Activated T-helper 1 cell treated with anti-CD3 and anti-CD28 coated beads, Interleukin-12 subunit alpha, Interleukin-12 subunit beta, Interleukin-2, Interleukin-4 antibody, amounts not matched to agents 30 ng/mL and 10 ng/mL and 1 ng/mL, durations not matched to agents 14 hours and 24 hours and 36 hours (primary cell): ENCODE measurements around the gene RBM47. TPM values are rescaled to one million over a fixed set of nuclear protein-coding genes. Genes with fewer than 3 reads are reported as not detected.
"Not testable (repeated sequence)": the region's sequence is repeated elsewhere in the genome, so short reads cannot be mapped to it uniquely, and the experiment has no call there.

ENCODE experiments used
- DNase-seq: peaks from one replicate; pipeline ENCODE4 v3.0.0; 2021; ENCODE audit warnings: low spot score
- H3K27ac Mint-ChIP-seq: one replicate; pipeline ENCODE4 v1.8.0; 2021; ENCODE audit warnings: mild to moderate bottlenecking, mixed read lengths
- H3K27me3 Mint-ChIP-seq: one replicate; pipeline ENCODE4 v1.8.0; 2022; ENCODE audit warnings: mild to moderate bottlenecking, moderate library complexity, mixed read lengths; ENCODE audit not compliant: insufficient read depth
- H3K36me3 Mint-ChIP-seq: one replicate; pipeline ENCODE4 v1.8.0; 2021; ENCODE audit warnings: low read depth, mixed read lengths
- H3K4me1 Mint-ChIP-seq: one replicate; pipeline ENCODE4 v1.8.0; 2021; ENCODE audit warnings: low read depth, mixed read lengths
- H3K4me3 Mint-ChIP-seq: one replicate; pipeline ENCODE4 v1.8.0; 2021; ENCODE audit warnings: mild to moderate bottlenecking, moderate library complexity, mixed read lengths
- H3K9me3 Mint-ChIP-seq: one replicate; pipeline ENCODE4 v1.8.0; 2021; ENCODE audit warnings: mixed read lengths
- intact Hi-C: fragments of 100-400 bp; cut with micrococcal nuclease; formaldehyde crosslinking; loops from one replicate; pipeline ENCODE4 v1.15.1; 2024
- total RNA-seq: library from RNA; stranded (reverse); gene quantifications from 2 replicates; pipeline ENCODE4 v1.2.3, GENCODE V29; 2022

Gene RBM47
- total RNA-seq, 1 donor from 2014 or later, result 21.4 TPM

- H3K4me1 Mint-ChIP-seq, result no peaks in the 10 kb centered on the region
- H3K9me3 Mint-ChIP-seq, result peaks cover 26% of the 10 kb centered on the region
- DNase-seq, result no peak
- peaks cover 13% of the 10 kb centered on the region for H3K36me3 Mint-ChIP-seq
- no peak overlapping the region for H3K27ac Mint-ChIP-seq
- peaks cover 2% of the 10 kb centered on the region for H3K27me3 Mint-ChIP-seq
- intact Hi-C loops, result no loop called here
- H3K4me3 Mint-ChIP-seq, result no peak overlapping the region
These were observed 223.3 kb downstream of the RBM47 start for GRCh38 chr4:40406340-40406739.

GRCh38 chr4:40405193-40405592, 224.5 kb downstream of the RBM47 start:
- intact Hi-C loops, result no loop called here

GRCh38 chr4:40403081-40403480, 226.6 kb downstream of the RBM47 start:
- Mint-ChIP-seq H3K36me3 (peaks cover 13% of the 10 kb centered on the region), H3K27me3 (no peaks in the 10 kb centered on the region), H3K27ac (no peak overlapping the region), H3K9me3 (peaks cover 26% of the 10 kb centered on the region), H3K4me3 (no peak overlapping the region), H3K4me1 (no peaks in the 10 kb centered on the region)
- no peak for DNase-seq
- intact Hi-C loops, result no loop called here

More at GRCh38 chr4:40405193-40405592, 224.5 kb downstream of the RBM47 start:
- H3K4me3 Mint-ChIP-seq, result no peak overlapping the region
- H3K36me3 Mint-ChIP-seq, result peaks cover 13% of the 10 kb centered on the region
- no peaks in the 10 kb centered on the region for H3K4me1 Mint-ChIP-seq
- no peak overlapping the region for H3K27ac Mint-ChIP-seq
- peaks cover 26% of the 10 kb centered on the region for H3K9me3 Mint-ChIP-seq
- no peak for DNase-seq
- no peaks in the 10 kb centered on the region for H3K27me3 Mint-ChIP-seq

- Mint-ChIP-seq H3K4me3 (no peak overlapping the region), H3K27me3 (no peaks in the 10 kb centered on the region), H3K36me3 (peaks cover 10% of the 10 kb centered on the region), H3K9me3 (peaks cover 21% of the 10 kb centered on the region), H3K4me1 (no peaks in the 10 kb centered on the region), H3K27ac (no peak overlapping the region)
- intact Hi-C loops, result no loop called here
- no peak for DNase-seq
These were observed 227.1 kb downstream of the RBM47 start for GRCh38 chr4:40402556-40402955.

- Mint-ChIP-seq H3K27ac (no peak overlapping the region), H3K27me3 (no peaks in the 10 kb centered on the region), H3K4me3 (no peak overlapping the region), H3K4me1 (no peaks in the 10 kb centered on the region), H3K9me3 (peaks cover 12% of the 10 kb centered on the region), H3K36me3 (peaks cover 6% of the 10 kb centered on the region)
- intact Hi-C loops, result no loop called here
- DNase-seq, result no peak
These were observed 228.0 kb downstream of the RBM47 start for GRCh38 chr4:40401631-40402030.

DNA sequence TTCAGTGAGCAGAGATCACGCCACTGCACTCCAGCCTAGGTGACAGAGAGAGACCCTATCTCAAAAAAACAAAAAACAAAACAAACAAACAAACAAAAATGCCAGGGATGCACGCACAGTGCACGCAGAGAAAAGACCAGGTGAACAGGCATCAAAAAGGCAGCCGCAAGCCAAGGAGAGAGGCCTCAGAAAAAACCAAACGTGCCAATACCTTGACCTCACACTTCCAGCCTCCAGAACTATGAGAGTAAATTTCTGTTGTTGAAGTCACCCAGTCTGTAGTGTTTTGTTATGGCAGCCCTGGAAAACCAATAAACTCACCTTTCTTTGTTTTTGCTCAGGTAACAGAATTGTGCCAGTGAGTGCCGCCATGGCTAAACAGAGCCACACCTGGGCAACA, 228.6 kb downstream of the RBM47 start:
- peaks cover 7% of the 10 kb centered on the region for H3K9me3 Mint-ChIP-seq

GRCh38 chr4:40399578-40399977, 230.1 kb downstream of the RBM47 start:
- H3K27ac Mint-ChIP-seq, result no peak overlapping the region

More for the DNA sequence above, 228.6 kb downstream of the RBM47 start:
- H3K27me3 Mint-ChIP-seq, result no peaks in the 10 kb centered on the region
- DNase-seq, result no peak
- no peaks in the 10 kb centered on the region for H3K4me1 Mint-ChIP-seq
- H3K4me3 Mint-ChIP-seq, result no peak overlapping the region
- no peak overlapping the region for H3K27ac Mint-ChIP-seq
- H3K36me3 Mint-ChIP-seq, result peaks cover 6% of the 10 kb centered on the region
- intact Hi-C loops, result no loop called here

GRCh38 chr4:40395908-40396793, 233.5 kb downstream of the RBM47 start:
- H3K27me3 Mint-ChIP-seq, result peaks cover 9% of the 10 kb centered on the region
- no peaks in the 10 kb centered on the region for H3K4me1 Mint-ChIP-seq
- H3K36me3 Mint-ChIP-seq, result no peaks in the 10 kb centered on the region
- no peak overlapping the region for H3K4me3 Mint-ChIP-seq
- intact Hi-C loops, result no loop called here
- H3K9me3 Mint-ChIP-seq, result no peaks in the 10 kb centered on the region
- no peak for DNase-seq
- H3K27ac Mint-ChIP-seq, result no peak overlapping the region

More at GRCh38 chr4:40399578-40399977, 230.1 kb downstream of the RBM47 start:
- intact Hi-C loops, result no loop called here
- DNase-seq, result no peak
- Mint-ChIP-seq H3K36me3 (peaks cover 1% of the 10 kb centered on the region), H3K4me3 (no peak overlapping the region), H3K9me3 (no peaks in the 10 kb centered on the region), H3K4me1 (no peaks in the 10 kb centered on the region), H3K27me3 (no peaks in the 10 kb centered on the region)

- no peaks in the 10 kb centered on the region for H3K4me1 Mint-ChIP-seq
- H3K9me3 Mint-ChIP-seq, result no peaks in the 10 kb centered on the region
- intact Hi-C loops, result no loop called here
- DNase-seq, result no peak
- peaks cover 9% of the 10 kb centered on the region for H3K27me3 Mint-ChIP-seq
- H3K27ac Mint-ChIP-seq, result no peak overlapping the region
- H3K4me3 Mint-ChIP-seq, result no peak overlapping the region
- no peaks in the 10 kb centered on the region for H3K36me3 Mint-ChIP-seq
These were observed 234.3 kb downstream of the RBM47 start for GRCh38 chr4:40395166-40395900.

- intact Hi-C loops, result no loop called here
- Mint-ChIP-seq H3K27me3 (peaks cover 9% of the 10 kb centered on the region), H3K36me3 (no peaks in the 10 kb centered on the region), H3K27ac (no peak overlapping the region), H3K4me3 (no peak overlapping the region), H3K4me1 (no peaks in the 10 kb centered on the region), H3K9me3 (no peaks in the 10 kb centered on the region)
- no peak for DNase-seq
These were observed 235.4 kb downstream of the RBM47 start for GRCh38 chr4:40394236-40394635.

- intact Hi-C loops, H3K9me3 Mint-ChIP-seq, DNase-seq, H3K27me3 Mint-ChIP-seq, H3K4me3 Mint-ChIP-seq, H3K27ac Mint-ChIP-seq, H3K36me3 Mint-ChIP-seq, H3K4me1 Mint-ChIP-seq: not testable (repeated sequence)
These were observed 237.4 kb downstream of the RBM47 start for GRCh38 chr4:40392241-40392640.

- no peaks in the 10 kb centered on the region for H3K9me3 Mint-ChIP-seq
- H3K27ac Mint-ChIP-seq, result no peak overlapping the region
- no peaks in the 10 kb centered on the region for H3K4me1 Mint-ChIP-seq
- no peak for DNase-seq
- intact Hi-C loops, result no loop called here
- H3K27me3 Mint-ChIP-seq, result peaks cover 13% of the 10 kb centered on the region
- H3K4me3 Mint-ChIP-seq, result no peak overlapping the region
- H3K36me3 Mint-ChIP-seq, result no peaks in the 10 kb centered on the region
These were observed 239.7 kb downstream of the RBM47 start for GRCh38 chr4:40389986-40390385.

DNA sequence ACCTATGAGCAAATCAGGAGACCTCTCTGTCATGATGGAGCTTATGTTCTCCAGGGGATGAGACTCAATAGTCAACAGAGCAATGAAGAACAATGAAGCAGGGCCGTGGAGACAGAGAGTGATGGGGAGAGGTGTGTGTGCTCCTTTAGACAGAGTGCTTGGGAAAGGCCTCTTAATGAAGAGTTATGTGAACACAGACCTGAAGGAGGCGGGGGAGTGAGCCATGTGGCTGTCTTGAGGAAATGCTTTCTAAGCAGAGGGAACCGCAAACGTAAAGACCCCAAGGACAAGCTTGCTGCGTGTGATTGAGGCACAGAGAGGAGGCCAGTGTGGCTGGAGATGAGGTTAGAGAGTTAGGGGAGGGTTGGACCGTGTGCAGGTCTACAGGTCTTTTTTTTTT, 241.4 kb downstream of the RBM47 start:
- Mint-ChIP-seq H3K9me3 (no peaks in the 10 kb centered on the region), H3K4me1 (peaks cover 2% of the 10 kb centered on the region), H3K4me3 (no peak overlapping the region), H3K27ac (no peak overlapping the region), H3K36me3 (no peaks in the 10 kb centered on the region), H3K27me3 (peaks cover 13% of the 10 kb centered on the region)
- intact Hi-C loops, result no loop called here
- no peak for DNase-seq
